K562 treated with DMSO at 1 percent for 24 hours (cell line): ENCODE measurements around the gene FRMPD1. TPM values are rescaled to one million over a fixed set of nuclear protein-coding genes. Genes with fewer than 3 reads are reported as not detected.

Experiments
- total RNA-seq: library from RNA; unstranded; fragments of 300-600 nt; gene quantifications from 2 replicates; pipeline ENCODE4 v1.2.3, GENCODE V29; 2022; ENCODE audit warnings: low read depth; ENCODE audit not compliant: insufficient read depth

Gene FRMPD1, protein sequence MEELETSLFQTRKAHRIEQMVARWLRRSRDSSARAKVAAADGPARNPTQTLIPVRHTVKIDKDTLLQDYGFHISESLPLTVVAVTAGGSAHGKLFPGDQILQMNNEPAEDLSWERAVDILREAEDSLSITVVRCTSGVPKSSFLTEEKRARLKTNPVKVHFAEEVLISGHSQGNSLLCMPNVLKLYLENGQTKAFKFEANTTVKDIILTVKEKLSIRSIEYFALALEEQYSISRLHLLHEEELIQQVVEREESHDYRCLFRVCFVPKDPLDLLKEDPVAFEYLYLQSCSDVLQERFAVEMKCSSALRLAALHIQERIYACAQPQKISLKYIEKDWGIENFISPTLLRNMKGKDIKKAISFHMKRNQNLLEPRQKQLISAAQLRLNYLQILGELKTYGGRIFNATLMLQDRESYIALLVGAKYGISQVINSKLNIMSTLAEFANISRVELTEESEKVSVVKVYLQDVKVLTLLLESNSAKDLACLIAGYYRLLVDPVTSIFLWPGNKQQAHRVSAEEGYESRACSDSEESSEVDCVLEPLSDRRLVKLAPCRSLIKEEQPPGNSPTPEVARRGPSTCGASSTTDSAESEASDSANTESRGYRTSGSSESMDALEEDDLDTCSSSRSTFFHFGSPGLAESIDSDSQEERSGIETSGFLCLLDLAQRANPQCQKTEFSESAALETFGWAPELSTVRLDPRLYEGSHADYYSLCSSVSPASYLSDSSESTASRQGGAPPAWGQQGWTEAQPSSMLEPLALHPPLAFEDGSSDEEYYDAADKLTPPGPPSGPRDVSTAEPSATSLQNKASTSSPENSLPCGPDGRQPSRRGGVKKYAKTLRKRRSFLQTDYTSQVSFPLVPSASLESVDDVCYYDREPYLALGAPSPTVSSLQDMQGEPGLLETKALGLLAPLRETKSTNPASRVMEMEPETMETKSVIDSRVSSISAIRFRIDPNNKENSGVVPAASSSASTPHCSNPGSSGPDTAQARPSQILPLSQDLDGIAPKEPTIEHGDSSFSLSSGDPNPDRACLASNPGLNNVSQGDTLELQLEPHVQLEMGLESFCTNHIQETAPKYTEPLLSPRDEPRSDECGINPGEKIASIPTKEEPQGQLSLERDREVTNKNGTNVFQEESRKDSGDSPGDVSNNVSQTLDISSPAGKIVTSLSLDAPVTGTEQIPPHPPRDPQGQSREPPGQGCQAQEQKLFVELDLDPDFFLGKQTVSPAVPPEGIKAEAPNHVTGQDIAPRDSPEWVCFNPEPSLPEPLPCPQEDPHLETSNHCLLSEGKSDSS (N-terminal part only)
- not detected in 2 replicates for total RNA-seq

DNA sequence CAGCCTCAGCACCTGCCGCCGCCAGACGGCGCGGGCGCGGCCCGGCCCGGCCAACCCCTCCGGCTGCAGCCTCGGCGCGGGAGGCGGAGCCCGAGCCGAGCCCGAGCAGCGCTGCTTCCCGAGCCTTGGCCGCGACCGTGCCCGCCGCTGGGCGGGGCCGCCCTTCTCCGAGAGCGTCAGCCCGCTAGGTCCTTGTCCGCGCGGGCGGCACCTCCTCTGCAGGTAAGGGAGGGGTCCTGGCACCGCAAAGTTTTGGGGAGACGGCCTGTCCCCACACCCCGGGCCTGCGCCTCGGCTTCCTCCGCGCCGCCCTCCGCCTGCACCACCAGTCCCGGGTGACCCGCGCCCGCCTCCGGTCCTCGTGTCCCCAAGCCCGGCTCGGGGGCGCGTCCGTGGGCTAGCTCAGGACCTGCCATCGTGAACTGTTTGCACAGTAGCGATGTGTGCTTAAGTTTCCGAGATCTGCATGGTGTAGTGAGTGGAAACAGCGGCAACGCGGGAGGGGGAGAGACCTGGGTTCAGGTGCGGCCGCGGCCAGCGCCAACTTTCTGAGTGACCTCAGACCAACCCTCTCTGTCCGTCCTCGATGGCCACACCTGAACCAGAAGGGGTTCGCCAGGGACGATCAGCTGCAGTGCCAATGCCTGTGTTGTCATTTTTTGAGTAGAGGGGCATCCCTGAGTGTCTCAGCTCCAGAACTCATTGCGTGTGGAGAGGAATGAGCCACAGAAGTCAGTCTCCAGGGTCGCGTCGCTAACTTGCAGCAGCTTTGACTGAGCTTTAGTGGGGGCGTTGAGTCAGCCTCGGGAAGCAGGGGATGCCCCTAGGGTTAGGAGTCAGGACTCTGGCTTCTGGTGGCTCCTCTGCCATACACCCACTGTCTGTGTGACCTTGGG, at the start of gene FRMPD1:
Gene FRMPD1, plus strand, starts transcription at position 82 of the 896 bp plus-strand sequence. CDS start 41,688 bp downstream, outside the sequence.

DNA sequence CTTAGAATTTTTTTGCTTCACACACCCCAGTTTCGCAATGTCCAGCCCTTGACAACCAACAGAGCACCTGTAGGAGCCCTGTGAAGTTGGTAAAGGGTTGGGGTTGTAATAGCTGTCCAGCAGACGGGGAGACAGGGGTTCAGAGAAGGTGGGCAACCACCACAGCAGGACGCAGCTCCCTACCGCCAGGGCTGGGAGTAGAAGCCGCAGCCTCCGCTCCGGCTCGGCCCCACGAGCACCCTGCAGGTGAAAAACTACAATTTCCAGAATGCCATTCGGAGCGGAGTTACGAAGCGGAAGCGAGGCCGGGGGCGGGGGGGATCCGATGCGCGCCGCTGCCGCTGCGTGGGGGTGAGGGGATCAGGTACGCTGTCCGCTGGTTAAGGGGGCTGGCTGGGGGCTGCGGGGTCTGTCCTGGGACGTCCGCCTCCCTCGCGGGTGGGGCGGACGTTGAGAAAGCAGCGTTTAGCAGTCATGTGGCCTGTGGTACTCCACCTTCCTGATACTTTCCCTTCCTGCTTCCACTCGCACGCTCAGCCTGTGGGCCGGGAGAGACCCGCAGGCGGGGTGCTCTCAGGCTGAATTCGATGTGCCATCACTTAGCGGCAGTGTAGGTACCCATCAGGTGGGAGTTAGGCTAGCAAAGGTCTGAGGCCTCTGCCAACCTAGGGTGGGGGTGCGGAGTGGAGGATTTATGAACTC, 102.9 kb downstream of the FRMPD1 start, which contains the start of gene TRMT10B:
Gene TRMT10B, plus strand, starts transcription at position 317 of the 702 bp plus-strand sequence. CDS start 8,127 bp downstream, outside the sequence.

DNA sequence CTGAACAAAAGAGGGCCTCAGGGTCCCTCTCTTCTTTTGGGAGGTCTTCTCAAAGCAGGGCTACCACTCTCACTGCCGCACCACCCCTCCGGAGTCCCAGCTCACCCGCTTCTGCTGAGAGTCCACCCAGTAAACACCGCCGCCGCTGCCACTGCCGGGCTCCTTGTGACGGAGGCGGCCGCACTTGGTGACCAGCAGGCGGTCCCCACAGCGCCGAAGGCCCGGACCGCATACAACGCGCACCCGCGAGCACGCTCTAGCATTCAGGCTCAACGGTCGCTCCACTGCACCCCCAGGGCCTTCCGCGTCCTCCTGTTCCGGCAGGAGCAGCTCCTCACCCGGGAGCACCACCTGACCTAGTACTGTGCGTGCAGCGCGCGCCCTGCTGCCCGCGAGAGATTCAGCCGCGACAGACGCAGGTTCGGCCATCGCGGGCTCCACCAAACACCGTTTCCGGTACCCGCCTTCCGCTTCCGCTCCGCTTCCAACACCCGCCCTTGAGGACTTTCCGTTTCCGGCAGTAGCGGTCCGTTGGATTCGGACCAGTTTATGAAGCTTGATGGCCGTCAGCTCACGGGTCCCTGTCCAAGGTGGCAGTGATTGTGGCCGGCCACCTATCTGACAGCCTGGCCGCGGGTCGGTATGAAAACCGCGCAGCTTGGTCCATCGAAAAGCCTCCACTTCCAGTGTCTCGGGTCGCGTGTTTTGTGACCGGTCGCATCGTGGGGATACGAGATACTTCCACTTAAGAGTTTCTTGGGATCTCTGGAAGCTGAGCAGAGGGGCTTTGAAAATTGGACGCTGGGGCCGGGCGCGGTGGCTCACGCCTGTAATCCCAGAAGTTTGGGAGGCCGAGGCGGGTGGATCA, 134.1 kb downstream of the FRMPD1 start, which contains the start of gene EXOSC3:
Gene EXOSC3, minus strand, starts transcription at position 449 of the 868 bp plus-strand sequence. Its CDS starts 20 bp downstream, at position 429.

Other genes starting within 250 kb of the FRMPD1 start
- gene GRHPR, start 228.3 kb upstream of the FRMPD1 start, total RNA-seq: 216 and 227 TPM in 2 replicates
- gene ZBTB5, start 185.5 kb upstream of the FRMPD1 start, total RNA-seq: 18.6 and 18.7 TPM in 2 replicates
- 29.0 and 32.6 TPM in 2 replicates for gene POLR1E, start 165.0 kb upstream of the FRMPD1 start, total RNA-seq
- gene FBXO10, start 74.6 kb upstream of the FRMPD1 start, total RNA-seq: 9.5 and 9.9 TPM in 2 replicates
- gene TOMM5, start 58.4 kb upstream of the FRMPD1 start, total RNA-seq: 120 and 129 TPM in 2 replicates
- 5.4 and 5.7 TPM in 2 replicates for gene TRMT10B, start 102.9 kb downstream of the FRMPD1 start, total RNA-seq
- gene EXOSC3, start 134.1 kb downstream of the FRMPD1 start, total RNA-seq: 54.6 and 57.9 TPM in 2 replicates
- 20.9 and 21.4 TPM in 2 replicates for gene DCAF10, start 149.8 kb downstream of the FRMPD1 start, total RNA-seq